Measurements from ENCODE around the gene GPR78. TPM values are rescaled to one million over a fixed set of nuclear protein-coding genes. Genes with fewer than 3 reads are reported as not detected.

Gene GPR78
- total RNA-seq, 2 donors from 2014 or later, result 0.45 TPM; not detected in 1

DNA sequence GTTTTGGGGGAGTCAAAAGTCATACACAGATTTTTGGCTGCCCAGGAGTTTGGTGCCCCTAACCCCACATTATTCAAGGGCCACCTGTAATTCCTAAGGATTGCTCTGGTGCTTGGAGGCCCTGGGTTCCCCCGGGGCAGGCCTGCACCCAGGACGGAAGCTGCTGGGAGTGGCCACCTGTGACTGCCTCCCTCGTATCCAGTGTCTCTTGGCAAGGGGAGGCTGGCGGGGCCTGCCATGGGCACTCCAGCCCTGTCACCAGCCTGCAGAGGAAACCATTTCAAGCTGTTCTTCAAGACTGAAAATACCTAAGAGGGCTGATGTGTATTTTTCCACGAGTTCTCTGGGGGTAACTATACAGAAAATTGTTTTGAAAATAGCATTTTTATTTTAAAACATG lies 24.5 kb upstream of the GPR78 start:
- Histone ChIP-seq H3K4me3 (no peak overlapping the region), H3K27me3 (replicated peaks; ENCODE audit: insufficient read depth) (no peaks in the 10 kb centered on the region), H3K9me3 (no peaks in the 10 kb centered on the region), H3K27ac (no peak overlapping the region), H3K4me1 (replicated peaks) (no peaks in the 10 kb centered on the region), H3K36me3 (no peaks in the 10 kb centered on the region)
- WGBS, result 77% methylated on average over 5 of the region's 5 CpGs
- TF ChIP-seq POLR2A (IDR thresholded peaks at IDR 0.05), result no peak
- TF ChIP-seq, protein P1, sequence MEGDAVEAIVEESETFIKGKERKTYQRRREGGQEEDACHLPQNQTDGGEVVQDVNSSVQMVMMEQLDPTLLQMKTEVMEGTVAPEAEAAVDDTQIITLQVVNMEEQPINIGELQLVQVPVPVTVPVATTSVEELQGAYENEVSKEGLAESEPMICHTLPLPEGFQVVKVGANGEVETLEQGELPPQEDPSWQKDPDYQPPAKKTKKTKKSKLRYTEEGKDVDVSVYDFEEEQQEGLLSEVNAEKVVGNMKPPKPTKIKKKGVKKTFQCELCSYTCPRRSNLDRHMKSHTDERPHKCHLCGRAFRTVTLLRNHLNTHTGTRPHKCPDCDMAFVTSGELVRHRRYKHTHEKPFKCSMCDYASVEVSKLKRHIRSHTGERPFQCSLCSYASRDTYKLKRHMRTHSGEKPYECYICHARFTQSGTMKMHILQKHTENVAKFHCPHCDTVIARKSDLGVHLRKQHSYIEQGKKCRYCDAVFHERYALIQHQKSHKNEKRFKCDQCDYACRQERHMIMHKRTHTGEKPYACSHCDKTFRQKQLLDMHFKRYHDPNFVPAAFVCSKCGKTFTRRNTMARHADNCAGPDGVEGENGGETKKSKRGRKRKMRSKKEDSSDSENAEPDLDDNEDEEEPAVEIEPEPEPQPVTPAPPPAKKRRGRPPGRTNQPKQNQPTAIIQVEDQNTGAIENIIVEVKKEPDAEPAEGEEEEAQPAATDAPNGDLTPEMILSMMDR (IDR thresholded peaks at IDR 0.05), result no peak
- no peak for TF ChIP-seq POLR2AphosphoS5 (IDR thresholded peaks at IDR 0.05)
- intact Hi-C loops (cut with DNase I), result no loop called here
- DNase-seq (ENCODE audit: low spot score), result no peak

DNA sequence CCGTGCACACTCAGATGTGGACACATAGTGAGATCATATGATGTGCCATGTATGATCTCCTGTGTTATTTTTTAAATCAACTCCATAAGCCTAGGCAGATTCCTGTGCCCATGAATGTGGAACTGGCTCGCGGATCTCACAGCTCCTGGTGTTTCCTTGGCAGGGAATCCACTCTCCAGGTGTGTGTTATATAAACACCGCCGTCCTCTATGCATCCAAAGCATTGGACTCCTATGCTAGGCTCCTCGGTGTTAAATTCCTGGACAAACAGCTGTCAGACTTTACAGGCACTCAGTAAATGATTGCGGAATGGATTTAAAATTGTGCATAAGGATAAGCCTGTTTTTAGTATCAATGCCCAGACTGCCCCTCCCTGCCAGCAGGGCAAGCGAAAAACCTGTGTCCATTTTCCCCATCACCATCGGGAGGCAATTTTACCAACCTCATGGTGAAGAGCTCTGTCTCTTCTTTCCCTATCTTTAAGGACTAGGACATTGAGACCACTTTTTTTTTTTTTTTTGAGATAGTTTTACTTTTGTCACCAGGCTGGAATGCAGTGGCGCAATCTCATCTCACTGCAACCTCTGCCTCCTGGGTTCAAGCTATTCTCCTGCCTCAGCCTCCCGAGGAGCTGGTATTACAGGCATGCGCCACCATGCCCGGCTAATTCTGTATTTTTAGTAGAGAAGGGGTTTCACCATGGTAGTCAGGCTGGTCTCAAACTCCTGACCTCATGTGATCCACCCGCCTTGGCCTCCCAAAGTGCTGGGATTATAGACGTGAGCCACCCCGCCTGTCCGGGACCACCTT lies 23.6 kb upstream of the GPR78 start:
- H3K27ac ChIP-seq, result no peak overlapping the region
- intact Hi-C loops (cut with DNase I), result no loop called here
- H3K36me3 ChIP-seq, result no peaks in the 10 kb centered on the region
- H3K4me1 ChIP-seq (replicated peaks), result no peaks in the 10 kb centered on the region
- no peak for DNase-seq (ENCODE audit: low spot score)
- H3K27me3 ChIP-seq (replicated peaks; ENCODE audit: insufficient read depth), result no peaks in the 10 kb centered on the region
- TF ChIP-seq POLR2AphosphoS5 (IDR thresholded peaks at IDR 0.05), result no peak
- TF ChIP-seq, protein P1 (IDR thresholded peaks at IDR 0.05), result no peak
- TF ChIP-seq POLR2A (IDR thresholded peaks at IDR 0.05), result no peak
- no peak overlapping the region for H3K4me3 ChIP-seq
- no peaks in the 10 kb centered on the region for H3K9me3 ChIP-seq
- 56% methylated on average over 17 of the region's 17 CpGs for WGBS

DNA sequence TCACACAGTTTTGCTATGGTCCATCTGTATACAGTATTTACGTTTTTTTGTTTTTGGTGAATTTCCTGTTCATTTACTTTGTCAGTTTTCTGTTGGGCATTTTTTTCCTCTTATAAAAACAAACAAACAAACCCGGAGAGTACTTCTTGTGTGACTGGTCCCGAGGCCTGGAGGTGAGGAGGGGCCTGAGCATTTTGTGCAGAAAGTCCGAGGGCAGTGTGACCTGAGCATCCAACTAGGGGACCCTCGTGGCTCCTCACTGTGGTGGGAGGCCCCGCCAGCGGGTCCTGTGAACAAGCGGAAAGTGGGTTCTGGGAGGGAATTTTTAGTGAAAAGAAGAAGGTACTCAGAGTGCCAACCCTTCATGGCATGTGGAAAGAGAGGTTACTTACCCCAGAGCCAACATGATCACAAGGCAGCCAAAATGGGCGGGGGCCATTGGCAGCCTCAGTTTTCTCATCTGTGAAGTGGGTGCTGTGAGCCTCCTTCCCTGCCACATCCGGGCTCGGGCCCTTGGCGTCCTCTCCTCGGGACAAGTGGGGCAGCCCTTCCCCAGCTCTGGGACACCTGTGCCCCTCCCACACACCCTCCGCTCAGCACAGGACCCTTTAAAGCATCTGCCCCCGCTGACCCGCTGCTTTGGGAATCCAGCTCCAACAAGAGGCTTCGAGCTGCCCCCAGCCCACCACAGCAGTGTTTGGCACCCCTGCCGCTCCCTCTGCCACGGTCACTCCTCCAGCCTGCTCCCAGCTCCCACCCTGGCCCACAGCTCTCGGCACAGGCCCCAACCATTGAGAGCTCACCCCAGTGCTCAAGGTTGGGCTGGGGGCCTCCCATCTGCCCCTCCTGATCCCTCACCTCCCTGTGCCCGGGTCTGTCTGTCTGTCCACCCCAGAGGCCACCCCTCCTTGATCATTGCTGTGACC lies 22.8 kb upstream of the GPR78 start:
- WGBS, result 81% methylated on average over 21 of the region's 21 CpGs
- H3K27me3 ChIP-seq (replicated peaks; ENCODE audit: insufficient read depth), result no peaks in the 10 kb centered on the region
- H3K9me3 ChIP-seq, result no peaks in the 10 kb centered on the region
- no peak overlapping the region for H3K4me3 ChIP-seq
- DNase-seq (ENCODE audit: low spot score), result no peak
- no peak for TF ChIP-seq POLR2A (IDR thresholded peaks at IDR 0.05)
- no peak for TF ChIP-seq POLR2AphosphoS5 (IDR thresholded peaks at IDR 0.05)
- TF ChIP-seq, protein P1 (IDR thresholded peaks at IDR 0.05), result no peak
- H3K36me3 ChIP-seq, result no peaks in the 10 kb centered on the region
- H3K27ac ChIP-seq, result no peak overlapping the region
- no peaks in the 10 kb centered on the region for H3K4me1 ChIP-seq (replicated peaks)
- intact Hi-C loops (cut with DNase I), result no loop called here

DNA sequence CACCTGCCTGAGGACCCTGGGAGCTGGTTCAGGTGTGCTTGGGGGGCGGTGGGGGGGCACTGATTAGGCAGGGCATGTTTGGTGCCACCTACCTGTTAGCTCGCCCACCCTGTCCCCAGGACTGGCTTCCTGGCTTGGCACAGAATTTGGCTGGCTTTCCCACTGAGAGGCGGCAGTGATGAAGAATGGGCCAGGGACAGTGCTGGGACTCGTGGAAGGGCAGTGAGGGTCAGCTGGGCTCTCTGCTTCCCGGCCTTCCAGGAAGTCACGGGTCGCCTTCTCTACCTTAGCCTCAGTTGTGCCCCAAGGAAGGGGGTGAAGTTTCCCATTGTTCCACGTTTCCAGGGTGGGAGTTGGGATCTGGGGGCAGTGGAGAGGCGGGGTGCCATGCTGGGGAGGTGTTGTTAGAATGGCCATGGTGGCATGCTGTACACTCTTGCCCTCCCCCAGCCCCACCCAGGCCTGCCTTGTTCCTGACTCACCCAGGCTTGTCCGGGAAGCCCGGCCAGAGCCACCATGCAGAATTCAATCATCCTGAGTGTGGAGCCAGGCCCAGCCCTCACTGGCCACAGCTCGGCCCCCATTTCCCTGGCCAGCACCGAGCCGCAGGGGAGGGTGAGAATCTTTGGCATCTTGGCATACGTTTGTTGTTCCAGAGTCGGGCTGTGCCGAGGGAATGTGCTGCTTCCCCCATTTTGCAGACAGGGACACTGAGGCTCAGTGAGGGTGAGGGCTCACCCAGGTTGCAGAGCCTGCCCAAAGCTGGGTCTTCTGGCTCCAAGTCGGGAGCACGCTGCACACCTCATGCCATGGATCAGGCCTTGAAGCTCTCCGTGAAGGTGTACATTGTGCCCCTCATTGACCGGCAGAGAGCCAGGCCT lies 21.9 kb upstream of the GPR78 start:
- WGBS, result 92% methylated on average over 20 of the region's 21 CpGs
- intact Hi-C loops (cut with DNase I), result no loop called here
- TF ChIP-seq POLR2A (IDR thresholded peaks at IDR 0.05) (no peak), POLR2AphosphoS5 (IDR thresholded peaks at IDR 0.05) (no peak)
- TF ChIP-seq, protein P1 (IDR thresholded peaks at IDR 0.05), result no peak

More for the DNA sequence above, 21.9 kb upstream of the GPR78 start:
- Histone ChIP-seq H3K27ac (no peak overlapping the region), H3K4me3 (no peak overlapping the region), H3K27me3 (replicated peaks; ENCODE audit: insufficient read depth) (no peaks in the 10 kb centered on the region), H3K9me3 (no peaks in the 10 kb centered on the region), H3K36me3 (no peaks in the 10 kb centered on the region), H3K4me1 (replicated peaks) (no peaks in the 10 kb centered on the region)
- no peak for DNase-seq (ENCODE audit: low spot score)

Measured in prostate gland (tissue), 2 donors.